Endothelial cell of umbilical vein (primary cell): Measurements from ENCODE around the gene CST3. TPM values are rescaled to one million over a fixed set of nuclear protein-coding genes. Genes with fewer than 3 reads are reported as not detected.

Experiments
- BruUV-seq: library from RNA; stranded (reverse); fragments of 400-500 nt; replicated peaks from 2 replicates; lab custom pipeline; 2021; lab: Mats Ljungman, UMichigan
- CTCF ChIA-PET: fragments of 300-600, 350-600 bp; sonication (Branson Sonifier 250); formaldehyde crosslinking; loops from one replicate; lab custom pipeline; 2021; ENCODE audit warnings: antibody characterized with exemption, inconsistent platforms; lab: Charles Lee
- POLR2A ChIA-PET: fragments of 300-600, 350-600 bp; sonication (Branson Sonifier 250); formaldehyde crosslinking; loops from one replicate; lab custom pipeline; 2021; ENCODE audit warnings: antibody characterized with exemption, inconsistent platforms; lab: Charles Lee
- DNase-seq: peaks from one replicate; pipeline ENCODE4 v3.0.0-alpha.2; 2011; ENCODE audit warnings: low read depth, low spot score
- FAIRE-seq: peaks from 2 replicates; lab custom pipeline; 2011; peaks lifted over from hg19 to GRCh38; lab: Jason Lieb, UNC
- H2AFZ ChIP-seq: 2 replicates; pipeline ENCODE4 v1.6.0; 2012; ENCODE audit warnings: low read depth, low read length, control low read depth, inconsistent platforms
- H3K27ac ChIP-seq: 2 replicates; pipeline ENCODE4 v1.5.1; 2011; ENCODE audit warnings: low read depth, mild to moderate bottlenecking, control low read depth, low read length, moderate library complexity; ENCODE audit not compliant: insufficient read depth
- H3K27me3 ChIP-seq, 2 experiments: 2 replicates each; pipeline versions ENCODE4 v1.6.0 to v1.6.1; 2011; ENCODE audit warnings: low read length in 2 of 2, mixed read lengths in 1 of 2; ENCODE audit not compliant: control insufficient read depth in 2 of 2, insufficient read depth in 2 of 2
- H3K36me3 ChIP-seq, 2 experiments: 2 replicates in 1 of 2; 3 replicates in 1 of 2; pipeline ENCODE4 v1.5.1; 2011; ENCODE audit warnings: low read length in 2 of 2, mild to moderate bottlenecking in 1 of 2, moderate library complexity in 1 of 2; ENCODE audit not compliant: control insufficient read depth in 2 of 2, insufficient read depth in 2 of 2; ENCODE audit errors: extremely low read depth in 1 of 2
- H3K4me1 ChIP-seq: 3 replicates; pipeline ENCODE4 v1.5.1; 2011; ENCODE audit warnings: mild to moderate bottlenecking, low read length; ENCODE audit not compliant: control insufficient read depth, insufficient read depth; ENCODE audit errors: extremely low read depth
- H3K4me2 ChIP-seq: 2 replicates; pipeline ENCODE4 v1.6.1; 2011; ENCODE audit warnings: low read length, control low read depth, mixed read lengths; ENCODE audit not compliant: insufficient read depth
- H3K4me3 ChIP-seq, 3 experiments: fragments of 200-600 bp in 1 of 3; sonication (generic), shearing (Covaris generic) in 1 of 3; replicated peaks in 1 of 3; 2 replicates each; pipeline ENCODE4 v1.5.1; 2011 to 2016; ENCODE audit warnings: control low read depth in 3 of 3, low read length in 3 of 3, mild to moderate bottlenecking in 2 of 3, inconsistent platforms in 1 of 3, low read depth in 1 of 3, moderate library complexity in 1 of 3; ENCODE audit not compliant: insufficient read depth in 1 of 3
- H3K79me2 ChIP-seq: 2 replicates; pipeline ENCODE4 v1.6.0; 2012; ENCODE audit warnings: low read length, inconsistent platforms; ENCODE audit not compliant: control insufficient read depth, insufficient read depth
- H3K9ac ChIP-seq: replicated peaks from 2 replicates; pipeline ENCODE3; 2011; ENCODE audit warnings: low read length, control low read depth; ENCODE audit not compliant: insufficient read depth; ENCODE audit errors: extremely low read depth
- H3K9me1 ChIP-seq: replicated peaks from 3 replicates; pipeline ENCODE4 v1.6.0; 2011; ENCODE audit warnings: mild to moderate bottlenecking, low read length; ENCODE audit not compliant: control insufficient read depth, insufficient read depth; ENCODE audit errors: extremely low read depth
- H3K9me3 ChIP-seq: replicated peaks from 2 replicates; pipeline ENCODE4 v1.5.1; 2012; ENCODE audit warnings: low read length, inconsistent platforms; ENCODE audit not compliant: control insufficient read depth, insufficient read depth
- H4K20me1 ChIP-seq: replicated peaks from 2 replicates; pipeline ENCODE3; 2011; ENCODE audit warnings: mild to moderate bottlenecking, low read length; ENCODE audit not compliant: control insufficient read depth, insufficient read depth; ENCODE audit errors: extremely low read depth
- EZH2 ChIP-seq: IDR thresholded peaks from 2 replicates; pipeline ENCODE4 v1.6.1; 2012; ENCODE audit warnings: borderline replicate concordance, low read depth, mild to moderate bottlenecking, moderate library complexity, low read length, inconsistent platforms; ENCODE audit not compliant: severe bottlenecking
- FOS ChIP-seq: IDR thresholded peaks from 2 replicates; pipeline ENCODE4 v1.6.1; 2011; ENCODE audit warnings: mild to moderate bottlenecking, low read length, moderate library complexity, borderline replicate concordance; ENCODE audit not compliant: insufficient read depth
- GATA2 ChIP-seq: IDR thresholded peaks from 2 replicates; pipeline ENCODE4 v1.7.0; 2011; ENCODE audit warnings: low read depth, mild to moderate bottlenecking, moderate library complexity, mixed read lengths, low read length; ENCODE audit not compliant: insufficient read length, insufficient read depth
- POLR2AphosphoS5 ChIP-seq: IDR thresholded peaks from 2 replicates; pipeline ENCODE4 v1.6.1; 2012; ENCODE audit warnings: low read depth, mild to moderate bottlenecking, control low read depth, low read length, moderate library complexity; ENCODE audit not compliant: insufficient read depth
- dilution Hi-C: fragments of 300-500 bp; cut with MboI; formaldehyde crosslinking; loops from one replicate; pipeline ENCODE4 v1.15.0; 2019; ENCODE audit warnings: low sequenced_read_pairs; ENCODE audit not compliant: extremely low pct_ligation_motif_present
- intact Hi-C: fragments of 100-400 bp; cut with micrococcal nuclease; formaldehyde crosslinking; loops from one replicate; pipeline ENCODE4 v1.10.0; 2022
- polyA plus RNA-seq, 4 experiments: library from polyadenylated mRNA; depleted of rRNA in 3 of 4; stranded (reverse) in 3 of 4; unstranded in 1 of 4; fragments of >200 nt; gene quantifications; 2 replicates each; pipeline versions ENCODE4 v1.2.1 to v1.2.3, GENCODE V29; 2011 to 2012; ENCODE audit warnings: missing spikeins in 1 of 4
- total RNA-seq: library from RNA; stranded (reverse); gene quantifications from 2 replicates; pipeline ENCODE4 v1.2.3, GENCODE V29; 2021
- TF ChIP-seq, protein P1 (sequence below), 2 donors: IDR thresholded peaks; 1 replicate in 1 of 2; 2 replicates in 1 of 2; pipeline ENCODE4 v1.5.1; 2011; ENCODE audit warnings: low read length in 2 of 2, mild to moderate bottlenecking in 2 of 2, moderate library complexity in 2 of 2, control low read depth in 1 of 2, inconsistent platforms in 1 of 2, low read depth in 1 of 2; ENCODE audit not compliant: insufficient read depth in 1 of 2; ENCODE audit errors: extremely low read depth in 1 of 2

CST3 gene
- total and polyA plus RNA-seq, 2 donors (not counting 3 experiments of a cell fraction or from before 2014, with no cell fraction given): 251 to 479 TPM

DNA sequence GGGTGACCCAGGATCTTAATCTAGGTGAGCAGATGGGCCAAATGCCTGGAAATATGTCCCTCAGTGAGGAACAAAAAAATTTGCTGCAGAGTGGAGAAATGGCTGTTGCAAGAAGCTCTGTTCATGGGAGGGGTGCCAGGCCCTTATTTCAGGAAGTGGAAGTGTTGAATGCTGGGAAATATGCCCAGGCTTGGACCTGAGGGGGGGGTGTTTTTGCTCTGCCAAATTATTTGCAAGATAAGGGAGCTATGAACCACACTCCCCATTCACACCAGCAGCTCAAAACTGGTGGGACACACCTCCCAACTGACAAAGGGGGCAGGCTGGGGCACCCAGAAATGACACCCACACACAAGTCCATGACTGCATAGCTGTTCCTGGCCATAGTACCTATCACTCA lies 42.4 kb upstream of the CST3 start:
- Histone ChIP-seq H2AFZ (no peak overlapping the region), H3K4me3 (no peak overlapping the region), H3K36me3 (no peaks in the 10 kb centered on the region), H3K4me1 (peaks cover 24% of the 10 kb centered on the region), H3K9ac (no peak overlapping the region), H3K4me2 (no peak overlapping the region), H3K9me3 (no peaks in the 10 kb centered on the region), H3K27me3 (no peaks in the 10 kb centered on the region), H4K20me1 (no peaks in the 10 kb centered on the region), H3K79me2 (no peaks in the 10 kb centered on the region), H3K9me1 (no peaks in the 10 kb centered on the region), H3K27ac (no peak overlapping the region)
- intact Hi-C loops (loop anchor here (5.0 kb wide), 1 partner anchor 422 kb away; no protein-coding TSS in a partner anchor), dilution Hi-C loops (no loop called here)
- no peak for FAIRE-seq
- DNase-seq: no peak
- no TSS peak for BruUV-seq
- ChIA-PET POLR2A (no interaction called here), CTCF (interaction anchor here (1.1 to 1.9 kb wide), 2 partner anchors 12 to 13 kb away, joined by 3 to 5 read pairs; no protein-coding TSS in a partner anchor)
- TF ChIP-seq GATA2 (no peak), FOS (no peak), POLR2AphosphoS5 (no peak), EZH2 (no peak)
- TF ChIP-seq, protein P1, sequence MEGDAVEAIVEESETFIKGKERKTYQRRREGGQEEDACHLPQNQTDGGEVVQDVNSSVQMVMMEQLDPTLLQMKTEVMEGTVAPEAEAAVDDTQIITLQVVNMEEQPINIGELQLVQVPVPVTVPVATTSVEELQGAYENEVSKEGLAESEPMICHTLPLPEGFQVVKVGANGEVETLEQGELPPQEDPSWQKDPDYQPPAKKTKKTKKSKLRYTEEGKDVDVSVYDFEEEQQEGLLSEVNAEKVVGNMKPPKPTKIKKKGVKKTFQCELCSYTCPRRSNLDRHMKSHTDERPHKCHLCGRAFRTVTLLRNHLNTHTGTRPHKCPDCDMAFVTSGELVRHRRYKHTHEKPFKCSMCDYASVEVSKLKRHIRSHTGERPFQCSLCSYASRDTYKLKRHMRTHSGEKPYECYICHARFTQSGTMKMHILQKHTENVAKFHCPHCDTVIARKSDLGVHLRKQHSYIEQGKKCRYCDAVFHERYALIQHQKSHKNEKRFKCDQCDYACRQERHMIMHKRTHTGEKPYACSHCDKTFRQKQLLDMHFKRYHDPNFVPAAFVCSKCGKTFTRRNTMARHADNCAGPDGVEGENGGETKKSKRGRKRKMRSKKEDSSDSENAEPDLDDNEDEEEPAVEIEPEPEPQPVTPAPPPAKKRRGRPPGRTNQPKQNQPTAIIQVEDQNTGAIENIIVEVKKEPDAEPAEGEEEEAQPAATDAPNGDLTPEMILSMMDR (IDR thresholded peaks at IDR 0.05; ENCODE audit: extremely low read depth in 1 of 2, insufficient read depth in 1 of 2, low read depth in 1 of 2, low read length in 2 of 2): no peak
